Vagina (tissue), 2 donors: ENCODE measurements around the gene ERGIC1. TPM values are rescaled to one million over a fixed set of nuclear protein-coding genes. Genes with fewer than 3 reads are reported as not detected.

Source experiments
- DNase-seq, 2 donors: peaks; one replicate each; pipeline ENCODE4 v3.0.0-alpha.2; 2017; ENCODE audit errors: extremely low spot score in 2 of 2
- H3K27ac ChIP-seq: fragments of 200-600 bp; sonication (generic); one replicate; pipeline ENCODE4 v1.5.1; 2019
- H3K27me3 ChIP-seq: fragments of 200-600 bp; sonication (generic); one replicate; pipeline ENCODE4 v1.5.1; 2019
- H3K36me3 ChIP-seq, 2 donors: fragments of 200-600 bp; sonication (generic); one replicate each; pipeline ENCODE4 v1.5.1; 2017 to 2019
- H3K4me1 ChIP-seq: fragments of 200-600 bp; sonication (generic); one replicate; pipeline ENCODE4 v1.5.1; 2019
- H3K4me3 ChIP-seq, 2 donors: fragments of 200-600 bp; sonication (generic); 1 replicate in 1 of 2; 2 replicates in 1 of 2; pipeline ENCODE4 v1.5.1; 2016 to 2019
- H3K9me3 ChIP-seq: fragments of 200-600 bp; sonication (generic); one replicate; pipeline ENCODE4 v1.5.1; 2019
- POLR2A ChIP-seq, 2 donors: fragments of 450-650 bp; IDR thresholded peaks; one replicate each; pipeline ENCODE4 v1.6.1; 2017; ENCODE audit warnings: antibody characterized with exemption in 2 of 2, mild to moderate bottlenecking in 2 of 2, moderate library complexity in 2 of 2
- POLR2AphosphoS5 ChIP-seq, 2 donors: sonication (generic); formaldehyde crosslinking; IDR thresholded peaks; one replicate each; pipeline ENCODE4 v1.9.0; 2017; ENCODE audit warnings: antibody characterized with exemption in 2 of 2, mild to moderate bottlenecking in 2 of 2, low read depth in 1 of 2; ENCODE audit not compliant: insufficient read depth in 1 of 2
- intact Hi-C: fragments of 100-400 bp; cut with DNase I; formaldehyde crosslinking; loops from one replicate; pipeline ENCODE4 v1.15.1; 2023
- total RNA-seq: library from RNA; depleted of rRNA; stranded (reverse); fragments of >200 nt; gene quantifications from one replicate; pipeline ENCODE4 v1.2.3, GENCODE V29; 2016
- TF ChIP-seq, protein P1 (sequence below), 3 experiments: fragments of 450-650 bp in 2 of 3; fragments of 200-600 bp in 1 of 3; sonication (generic) in 1 of 3; IDR thresholded peaks; one replicate each; pipeline ENCODE4 v1.5.1; 2017 to 2019; ENCODE audit warnings: antibody characterized with exemption in 3 of 3, mild to moderate bottlenecking in 2 of 3, moderate library complexity in 2 of 3

Gene ERGIC1
- total RNA-seq, 1 donor from 2014 or later: 97.2 TPM

- H3K27me3 ChIP-seq: no peaks in the 10 kb centered on the region
- H3K4me1 ChIP-seq: no peaks in the 10 kb centered on the region
- H3K36me3 ChIP-seq: peaks cover 0 to 29% of the 10 kb centered on the region in 2 donors
- TF ChIP-seq POLR2AphosphoS5 (IDR thresholded peaks at IDR 0.05; ENCODE audit: insufficient read depth in 1 of 2, low read depth in 1 of 2): peak in 1 of 2 donors; percentile 61
- no peak for TF ChIP-seq POLR2A (IDR thresholded peaks at IDR 0.05)
- TF ChIP-seq, protein P1, sequence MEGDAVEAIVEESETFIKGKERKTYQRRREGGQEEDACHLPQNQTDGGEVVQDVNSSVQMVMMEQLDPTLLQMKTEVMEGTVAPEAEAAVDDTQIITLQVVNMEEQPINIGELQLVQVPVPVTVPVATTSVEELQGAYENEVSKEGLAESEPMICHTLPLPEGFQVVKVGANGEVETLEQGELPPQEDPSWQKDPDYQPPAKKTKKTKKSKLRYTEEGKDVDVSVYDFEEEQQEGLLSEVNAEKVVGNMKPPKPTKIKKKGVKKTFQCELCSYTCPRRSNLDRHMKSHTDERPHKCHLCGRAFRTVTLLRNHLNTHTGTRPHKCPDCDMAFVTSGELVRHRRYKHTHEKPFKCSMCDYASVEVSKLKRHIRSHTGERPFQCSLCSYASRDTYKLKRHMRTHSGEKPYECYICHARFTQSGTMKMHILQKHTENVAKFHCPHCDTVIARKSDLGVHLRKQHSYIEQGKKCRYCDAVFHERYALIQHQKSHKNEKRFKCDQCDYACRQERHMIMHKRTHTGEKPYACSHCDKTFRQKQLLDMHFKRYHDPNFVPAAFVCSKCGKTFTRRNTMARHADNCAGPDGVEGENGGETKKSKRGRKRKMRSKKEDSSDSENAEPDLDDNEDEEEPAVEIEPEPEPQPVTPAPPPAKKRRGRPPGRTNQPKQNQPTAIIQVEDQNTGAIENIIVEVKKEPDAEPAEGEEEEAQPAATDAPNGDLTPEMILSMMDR (IDR thresholded peaks at IDR 0.05): no peak
- DNase-seq: no peak
- peak overlapping the region; percentile 39 for H3K27ac ChIP-seq
- H3K4me3 ChIP-seq: no peak overlapping the region
- no peaks in the 10 kb centered on the region for H3K9me3 ChIP-seq
- intact Hi-C loops: no loop called here
Observed at GRCh38 chr5:172943283-172943841, 109.3 kb downstream of the ERGIC1 start.

DNA sequence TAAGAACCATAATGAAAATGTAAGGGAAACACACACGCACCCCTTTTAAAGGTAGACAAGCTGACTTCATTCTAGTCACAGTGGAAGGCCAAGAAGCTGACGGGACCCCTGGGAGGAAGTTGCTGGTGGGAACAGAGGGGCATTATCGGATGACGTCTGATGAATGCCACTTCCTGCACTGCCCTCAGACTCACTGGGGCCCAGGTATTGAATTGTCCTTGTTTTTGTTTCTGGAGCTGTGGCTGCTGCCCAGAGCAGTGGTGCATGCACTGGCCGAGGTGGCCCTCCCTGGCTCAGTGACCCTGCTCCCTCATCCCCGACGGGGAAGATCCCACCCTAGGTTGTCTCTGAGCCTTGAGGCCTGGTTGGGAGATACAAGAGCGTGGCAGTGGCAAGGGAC lies 109.9 kb downstream of the ERGIC1 start:
- TF ChIP-seq, protein P1 (IDR thresholded peaks at IDR 0.05): no peak
- TF ChIP-seq POLR2AphosphoS5 (IDR thresholded peaks at IDR 0.05; ENCODE audit: insufficient read depth in 1 of 2, low read depth in 1 of 2) (no peak), POLR2A (IDR thresholded peaks at IDR 0.05) (no peak)
- no peak overlapping the region for H3K4me3 ChIP-seq
- no peaks in the 10 kb centered on the region for H3K9me3 ChIP-seq
- H3K4me1 ChIP-seq: no peaks in the 10 kb centered on the region
- intact Hi-C loops: no loop called here
- H3K36me3 ChIP-seq: peaks cover 0 to 28% of the 10 kb centered on the region in 2 donors
- H3K27ac ChIP-seq: peak overlapping the region; percentile 42
- DNase-seq: no peak
- H3K27me3 ChIP-seq: no peaks in the 10 kb centered on the region

DNA sequence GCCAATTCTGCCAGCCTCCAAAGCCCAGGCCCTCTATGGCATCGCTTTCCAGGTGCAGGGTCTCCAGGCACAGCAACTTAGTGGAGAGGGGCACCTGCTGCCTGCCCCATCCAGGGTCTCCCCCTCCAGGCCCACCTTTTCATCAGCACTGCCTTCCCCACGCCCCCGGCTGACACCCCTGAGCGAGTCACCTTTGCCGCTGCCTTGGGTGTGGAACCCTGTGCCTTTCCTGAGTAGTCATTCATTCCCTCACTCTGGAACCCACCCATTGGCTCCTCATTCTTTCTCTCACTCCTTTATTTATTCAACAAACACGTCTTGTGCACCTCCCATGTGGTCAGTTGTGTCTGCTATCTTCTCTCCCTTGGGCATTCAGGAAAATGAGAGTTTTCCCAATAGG lies 110.7 kb downstream of the ERGIC1 start:
- no peaks in the 10 kb centered on the region for H3K4me1 ChIP-seq
- H3K4me3 ChIP-seq: no peak overlapping the region
- H3K9me3 ChIP-seq: no peaks in the 10 kb centered on the region
- H3K27ac ChIP-seq: no peak overlapping the region
- intact Hi-C loops: no loop called here
- TF ChIP-seq POLR2A (IDR thresholded peaks at IDR 0.05) (no peak), POLR2AphosphoS5 (IDR thresholded peaks at IDR 0.05; ENCODE audit: insufficient read depth in 1 of 2, low read depth in 1 of 2) (no peak)
- TF ChIP-seq, protein P1 (IDR thresholded peaks at IDR 0.05): no peak
- peaks cover 0 to 20% of the 10 kb centered on the region in 2 donors for H3K36me3 ChIP-seq
- no peak for DNase-seq
- H3K27me3 ChIP-seq: no peaks in the 10 kb centered on the region

- H3K4me1 ChIP-seq: no peaks in the 10 kb centered on the region
- TF ChIP-seq POLR2AphosphoS5 (IDR thresholded peaks at IDR 0.05; ENCODE audit: insufficient read depth in 1 of 2, low read depth in 1 of 2) (no peak), POLR2A (IDR thresholded peaks at IDR 0.05) (no peak)
- TF ChIP-seq, protein P1 (IDR thresholded peaks at IDR 0.05): no peak
- H3K27ac ChIP-seq: no peak overlapping the region
- H3K4me3 ChIP-seq: no peak overlapping the region
- intact Hi-C loops: no loop called here
- peaks cover 0 to 16% of the 10 kb centered on the region in 2 donors for H3K36me3 ChIP-seq
- no peaks in the 10 kb centered on the region for H3K9me3 ChIP-seq
- no peaks in the 10 kb centered on the region for H3K27me3 ChIP-seq
- DNase-seq: no peak
Observed at GRCh38 chr5:172945151-172945550, 111.1 kb downstream of the ERGIC1 start.

GRCh38 chr5:172946146-172946545 lies 112.1 kb downstream of the ERGIC1 start:
- no peaks in the 10 kb centered on the region for H3K27me3 ChIP-seq
- intact Hi-C loops: no loop called here
- TF ChIP-seq POLR2A (IDR thresholded peaks at IDR 0.05) (no peak), POLR2AphosphoS5 (IDR thresholded peaks at IDR 0.05; ENCODE audit: insufficient read depth in 1 of 2, low read depth in 1 of 2) (no peak)
- TF ChIP-seq, protein P1 (IDR thresholded peaks at IDR 0.05): no peak
- no peak overlapping the region for H3K27ac ChIP-seq
- H3K36me3 ChIP-seq: peaks cover 0 to 19% of the 10 kb centered on the region in 2 donors
- H3K4me3 ChIP-seq: no peak overlapping the region
- no peaks in the 10 kb centered on the region for H3K4me1 ChIP-seq
- no peaks in the 10 kb centered on the region for H3K9me3 ChIP-seq
- no peak for DNase-seq
